Testis (tissue), 3 donors: Measurements from ENCODE around the gene COLQ. TPM values are rescaled to one million over a fixed set of nuclear protein-coding genes. Genes with fewer than 3 reads are reported as not detected.

Experiments
- DNase-seq: peaks from one replicate; pipeline ENCODE4 v3.0.0-alpha.2; 2019
- H3K27ac ChIP-seq, 2 donors: fragments of 200-600 bp; sonication (generic); one replicate each; pipeline ENCODE4 v1.5.1; 2019
- H3K27me3 ChIP-seq: fragments of 200-600 bp; sonication (generic); one replicate; pipeline ENCODE4 v1.5.1; 2019
- H3K36me3 ChIP-seq: fragments of 200-600 bp; sonication (generic); one replicate; pipeline ENCODE4 v1.5.1; 2017; ENCODE audit warnings: low read depth; ENCODE audit errors: missing control alignments
- H3K4me1 ChIP-seq: fragments of 200-600 bp; sonication (generic); one replicate; pipeline ENCODE4 v1.5.1; 2019
- H3K4me3 ChIP-seq, 2 donors: fragments of 200-600 bp; sonication (generic); one replicate each; pipeline ENCODE4 v1.5.1; 2017 to 2019
- H3K9me3 ChIP-seq: fragments of 200-600 bp; sonication (generic); one replicate; pipeline ENCODE4 v1.5.1; 2017
- POLR2A ChIP-seq: fragments of 450-650 bp; IDR thresholded peaks from one replicate; pipeline ENCODE4 v1.6.1; 2017; ENCODE audit warnings: antibody characterized with exemption, mild to moderate bottlenecking, moderate library complexity
- WGBS, 2 donors: methylation state at CpG; one replicate each; pipeline ENCODE4 v1.1.5; 2018; 5-methylcytosine and 5-hydroxymethylcytosine counted together
- intact Hi-C: fragments of 100-400 bp; cut with DNase I; formaldehyde crosslinking; loops from one replicate; pipeline ENCODE4 v1.15.1; 2023; ENCODE audit warnings: low total_unique reads
- polyA plus RNA-seq: library from polyadenylated mRNA; stranded (reverse); fragments of 350-450 nt; fragmentation: Illumina TruSeq; extraction: RNeasy Lipid Tissue Mini Kit (QIAGEN cat#74804); gene quantifications from one replicate; pipeline ENCODE4 v1.2.3, GENCODE V29; 2014; ENCODE audit warnings: low read depth, low replicate concordance; ENCODE audit not compliant: insufficient read depth
- total RNA-seq, 2 donors: library from RNA; depleted of rRNA; stranded (reverse); fragments of >200 nt; gene quantifications; one replicate each; pipeline ENCODE4 v1.2.3, GENCODE V29; 2016
- TF ChIP-seq, protein P1 (sequence below), 3 experiments: fragments of 450-650 bp in 2 of 3; fragments of 200-600 bp in 1 of 3; sonication (generic) in 1 of 3; IDR thresholded peaks; one replicate each; pipeline ENCODE4 v1.5.1; 2016 to 2019; ENCODE audit warnings: antibody characterized with exemption in 3 of 3, mild to moderate bottlenecking in 2 of 3, moderate library complexity in 1 of 3

The COLQ gene
- total and polyA plus RNA-seq, 3 donors from 2014 or later: 5.4 to 7.6 (median 6.7) TPM

DNA sequence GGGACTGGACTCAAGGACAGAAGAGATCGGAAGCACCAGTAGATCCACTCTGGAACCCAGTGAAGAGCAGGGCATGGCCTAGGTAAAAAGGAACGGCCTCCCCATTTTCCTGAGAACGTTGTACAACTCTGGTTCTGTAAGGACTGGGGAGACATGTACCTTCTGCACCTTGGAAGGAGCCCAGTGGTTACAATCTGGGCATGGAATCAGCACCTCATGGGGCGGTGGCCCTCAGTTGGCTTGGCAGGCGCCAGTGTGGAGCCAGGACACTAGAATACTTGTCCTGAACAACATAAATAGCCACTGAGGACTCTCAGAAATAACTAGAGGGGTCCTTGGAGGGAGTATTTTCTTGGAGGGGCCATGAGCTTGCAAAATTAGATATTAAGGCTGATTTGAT lies 68.5 kb downstream of the COLQ start:
- Histone ChIP-seq H3K27me3 (no peaks in the 10 kb centered on the region), H3K9me3 (no peaks in the 10 kb centered on the region), H3K27ac (no peak overlapping the region), H3K4me3 (no peak overlapping the region), H3K36me3 (no peaks in the 10 kb centered on the region), H3K4me1 (no peaks in the 10 kb centered on the region)
- intact Hi-C loops: no loop called here
- TF ChIP-seq POLR2A: no peak
- TF ChIP-seq, protein P1, sequence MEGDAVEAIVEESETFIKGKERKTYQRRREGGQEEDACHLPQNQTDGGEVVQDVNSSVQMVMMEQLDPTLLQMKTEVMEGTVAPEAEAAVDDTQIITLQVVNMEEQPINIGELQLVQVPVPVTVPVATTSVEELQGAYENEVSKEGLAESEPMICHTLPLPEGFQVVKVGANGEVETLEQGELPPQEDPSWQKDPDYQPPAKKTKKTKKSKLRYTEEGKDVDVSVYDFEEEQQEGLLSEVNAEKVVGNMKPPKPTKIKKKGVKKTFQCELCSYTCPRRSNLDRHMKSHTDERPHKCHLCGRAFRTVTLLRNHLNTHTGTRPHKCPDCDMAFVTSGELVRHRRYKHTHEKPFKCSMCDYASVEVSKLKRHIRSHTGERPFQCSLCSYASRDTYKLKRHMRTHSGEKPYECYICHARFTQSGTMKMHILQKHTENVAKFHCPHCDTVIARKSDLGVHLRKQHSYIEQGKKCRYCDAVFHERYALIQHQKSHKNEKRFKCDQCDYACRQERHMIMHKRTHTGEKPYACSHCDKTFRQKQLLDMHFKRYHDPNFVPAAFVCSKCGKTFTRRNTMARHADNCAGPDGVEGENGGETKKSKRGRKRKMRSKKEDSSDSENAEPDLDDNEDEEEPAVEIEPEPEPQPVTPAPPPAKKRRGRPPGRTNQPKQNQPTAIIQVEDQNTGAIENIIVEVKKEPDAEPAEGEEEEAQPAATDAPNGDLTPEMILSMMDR (IDR thresholded peaks at IDR 0.05): no peak
- 94 to 98% methylated on average over 5 of the region's 5 CpGs for WGBS, 2 donors
- DNase-seq: no peak

DNA sequence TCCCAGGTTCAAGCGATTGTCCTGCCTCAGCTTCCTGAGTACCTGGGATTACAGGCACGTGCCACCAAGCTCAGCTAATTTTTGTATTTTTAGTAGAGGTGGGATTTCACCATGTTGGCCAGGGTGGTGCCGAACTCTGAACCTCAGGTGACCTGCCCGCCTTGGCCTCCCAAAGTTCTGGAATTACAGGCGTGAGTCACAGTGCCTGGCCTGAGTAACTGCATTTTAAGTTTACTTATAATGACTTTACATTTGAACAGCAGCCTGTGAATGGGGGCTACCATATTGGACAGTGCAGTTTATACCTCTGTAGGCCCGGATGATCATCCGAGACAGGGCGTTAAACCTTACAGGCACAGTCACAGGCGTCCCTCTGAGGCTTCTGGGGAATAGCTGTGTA lies 69.3 kb downstream of the COLQ start:
- Histone ChIP-seq H3K27ac (no peak overlapping the region), H3K4me3 (no peak overlapping the region), H3K9me3 (no peaks in the 10 kb centered on the region), H3K4me1 (no peaks in the 10 kb centered on the region), H3K27me3 (no peaks in the 10 kb centered on the region), H3K36me3 (no peaks in the 10 kb centered on the region)
- no peak for TF ChIP-seq POLR2A
- TF ChIP-seq, protein P1 (IDR thresholded peaks at IDR 0.05): no peak
- intact Hi-C loops: no loop called here
- no peak for DNase-seq
- 83 to 96% methylated on average over 9 of the region's 9 CpGs for WGBS, 2 donors

DNA sequence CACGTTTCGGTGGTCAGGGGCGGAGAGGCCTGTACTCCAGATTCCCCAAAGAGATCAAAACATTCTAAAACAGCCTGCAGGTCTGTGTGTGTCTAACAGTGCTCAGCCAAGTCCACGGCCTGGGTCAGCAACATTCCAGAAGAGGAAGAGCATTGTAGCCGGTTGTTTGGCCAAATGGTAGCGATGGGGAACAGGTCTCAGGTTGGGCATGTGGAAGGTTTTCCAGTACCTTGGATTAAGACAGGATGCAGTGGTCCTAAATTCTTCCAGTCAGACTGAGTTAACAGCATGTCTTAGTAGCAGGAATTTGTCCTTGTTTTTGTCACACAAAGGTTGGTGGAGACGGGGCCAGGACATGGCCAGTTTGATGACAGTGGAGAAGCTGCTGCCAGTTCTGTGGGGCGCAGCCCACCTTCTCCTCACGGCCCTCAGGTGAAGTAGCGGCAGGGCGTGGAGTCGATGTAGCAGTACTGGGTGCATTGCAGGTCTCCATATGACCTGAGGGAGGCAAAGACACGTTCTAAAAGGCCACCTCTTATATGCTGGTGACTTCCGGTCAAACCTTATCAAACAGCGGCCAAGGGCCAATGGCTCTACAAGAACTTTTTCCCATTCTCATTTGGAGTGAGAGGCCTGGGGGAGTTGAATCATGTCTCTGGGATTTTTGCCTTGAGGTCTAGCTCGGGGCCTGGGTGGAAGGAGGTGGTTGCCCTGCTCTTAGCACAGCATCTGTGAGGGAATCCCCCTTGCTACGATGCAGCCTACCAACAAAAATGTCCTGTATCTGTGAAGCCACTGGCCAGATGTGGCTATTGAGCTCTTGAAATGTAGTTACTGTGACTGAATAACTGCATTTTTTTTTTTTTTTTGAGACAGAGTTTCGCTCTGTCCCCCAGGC lies 70.0 kb downstream of the COLQ start:
- 91 to 93% methylated on average over 18 of the region's 18 CpGs for WGBS, 2 donors
- H3K27ac ChIP-seq: no peak overlapping the region

DNA sequence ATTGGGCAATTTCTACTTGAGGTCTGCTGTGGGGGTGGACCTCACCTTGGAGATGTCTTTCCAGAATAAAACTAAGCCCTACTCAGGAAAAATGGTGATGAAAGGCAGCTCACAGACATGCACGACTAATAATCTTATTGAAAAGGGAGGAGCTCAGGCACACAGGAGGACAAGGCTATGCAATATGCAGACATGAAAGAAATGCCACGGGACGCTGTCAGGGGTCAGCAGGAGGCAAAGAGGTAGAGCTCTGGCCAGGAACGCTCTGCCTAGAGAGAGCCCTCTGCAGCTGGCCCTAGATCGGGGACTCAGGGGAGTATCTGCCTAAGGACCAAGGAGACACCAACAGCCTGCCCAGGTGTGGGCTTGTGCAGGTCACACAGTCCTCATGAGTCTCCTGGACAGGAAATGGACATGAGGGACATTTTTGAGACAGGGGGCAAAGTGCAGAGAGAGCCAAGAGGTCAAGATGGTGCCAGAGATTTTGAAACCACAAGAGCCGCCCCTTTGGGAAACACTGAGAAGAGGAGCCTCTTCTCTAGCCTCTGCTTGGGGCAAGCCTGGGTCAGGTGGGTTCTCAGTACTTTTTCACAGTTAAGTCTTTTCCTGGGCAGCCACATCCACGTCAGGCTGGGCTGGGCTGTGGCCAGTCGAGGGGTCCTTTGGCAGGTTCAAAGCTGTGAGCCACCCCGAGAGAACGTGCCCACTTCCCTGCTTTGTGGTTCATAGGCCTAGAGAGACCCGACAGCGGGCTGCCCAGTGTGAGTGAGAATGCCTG lies 70.9 kb downstream of the COLQ start:
- H3K9me3 ChIP-seq: no peaks in the 10 kb centered on the region
- H3K27ac ChIP-seq: no peak overlapping the region
- no peaks in the 10 kb centered on the region for H3K27me3 ChIP-seq
- no peak overlapping the region for H3K4me3 ChIP-seq
- intact Hi-C loops: no loop called here
- no peaks in the 10 kb centered on the region for H3K36me3 ChIP-seq
- WGBS, 2 donors: 89 to 93% methylated on average over 9 to 12 of the region's 12 CpGs
- H3K4me1 ChIP-seq: no peaks in the 10 kb centered on the region
- TF ChIP-seq POLR2A: no peak
- TF ChIP-seq, protein P1 (IDR thresholded peaks at IDR 0.05): no peak
- DNase-seq: no peak

More for the DNA sequence above, 70.0 kb downstream of the COLQ start:
- no peaks in the 10 kb centered on the region for H3K4me1 ChIP-seq
- no peaks in the 10 kb centered on the region for H3K9me3 ChIP-seq
- intact Hi-C loops: no loop called here
- H3K4me3 ChIP-seq: no peak overlapping the region
- no peak for DNase-seq
- no peaks in the 10 kb centered on the region for H3K27me3 ChIP-seq
- no peaks in the 10 kb centered on the region for H3K36me3 ChIP-seq
- TF ChIP-seq, protein P1 (IDR thresholded peaks at IDR 0.05): no peak
- no peak for TF ChIP-seq POLR2A
